IMR-90 (cell line): ENCODE measurements around the gene XPC. TPM values are rescaled to one million over a fixed set of nuclear protein-coding genes. Genes with fewer than 3 reads are reported as not detected.

Experiments
- ATAC-seq: fragments of 200-7000 bp; cut with Tn5 transposase; 2 replicates; pipeline ENCODE4 v1.9.1; 2020; ENCODE audit warnings: low read depth, mild to moderate bottlenecking, moderate library complexity
- BruUV-seq: library from RNA; stranded (reverse); fragments of 400-500 nt; replicated peaks from 2 replicates; lab custom pipeline; 2021; lab: Mats Ljungman, UMichigan
- CTCF ChIA-PET: fragments of 300-600 bp; formaldehyde crosslinking; extraction: SDS; loops from one replicate; lab custom pipeline; 2021; ENCODE audit warnings: antibody characterized with exemption; lab: Yijun Ruan, JAX
- POLR2A ChIA-PET: fragments of 300-600 bp; sonication (Branson Sonifier 250); formaldehyde crosslinking; loops from one replicate; lab custom pipeline; 2022; ENCODE audit warnings: antibody characterized with exemption; ENCODE audit not compliant: unreplicated experiment; lab: Charles Lee
- DNase-seq: peaks from one replicate; pipeline ENCODE4 v3.0.0; 2013
- H2AFZ ChIP-seq: replicated peaks from 2 replicates; pipeline ENCODE3; 2013; ENCODE audit warnings: low read length, mild to moderate bottlenecking; ENCODE audit not compliant: poor library complexity
- H2AK5ac ChIP-seq: 2 replicates; pipeline ENCODE4 v1.6.1; 2013; ENCODE audit warnings: low read depth, low read length, inconsistent platforms
- H2AK9ac ChIP-seq: replicated peaks from 2 replicates; pipeline ENCODE3; 2013; ENCODE audit warnings: mild to moderate bottlenecking, low read depth, low read length, moderate library complexity; ENCODE audit not compliant: poor library complexity
- H2BK120ac ChIP-seq: 2 replicates; pipeline ENCODE4 v1.6.1; 2013; ENCODE audit warnings: low read depth, low read length, inconsistent platforms
- H2BK15ac ChIP-seq: 3 replicates; pipeline ENCODE4 v1.6.1; 2013; ENCODE audit warnings: low read depth, low read length, inconsistent platforms
- H2BK20ac ChIP-seq: 2 replicates; pipeline ENCODE4 v1.6.1; 2013; ENCODE audit warnings: low read depth, mild to moderate bottlenecking, inconsistent platforms, low read length, moderate library complexity
- H2BK5ac ChIP-seq: 2 replicates; pipeline ENCODE4 v1.6.1; 2013; ENCODE audit warnings: mild to moderate bottlenecking, low read depth, low read length, inconsistent platforms; ENCODE audit not compliant: poor library complexity, severe bottlenecking
- H3K14ac ChIP-seq: replicated peaks from 2 replicates; pipeline ENCODE4 v1.6.1; 2013; ENCODE audit warnings: low read depth, low read length, inconsistent platforms
- H3K18ac ChIP-seq: 2 replicates; pipeline ENCODE4 v1.6.1; 2013; ENCODE audit warnings: low read depth, low read length, control low read depth
- H3K23ac ChIP-seq: 2 replicates; pipeline ENCODE4 v1.6.1; 2013; ENCODE audit warnings: low read depth, low read length, inconsistent platforms
- H3K27ac ChIP-seq: 2 replicates; pipeline ENCODE4 v1.5.1; 2013; ENCODE audit warnings: mild to moderate bottlenecking, control low read depth, low read length; ENCODE audit not compliant: insufficient read depth
- H3K27me3 ChIP-seq: 2 replicates; pipeline ENCODE4 v1.6.1; 2013; ENCODE audit warnings: low read length; ENCODE audit not compliant: control insufficient read depth, insufficient read depth
- H3K36me3 ChIP-seq: 2 replicates; pipeline ENCODE4 v1.6.1; 2013; ENCODE audit warnings: low read length, mixed read lengths; ENCODE audit not compliant: control insufficient read depth, insufficient read depth
- H3K4ac ChIP-seq: 2 replicates; pipeline ENCODE4 v1.6.1; 2013; ENCODE audit warnings: low read depth, low read length, inconsistent platforms
- H3K4me1 ChIP-seq: 2 replicates; pipeline ENCODE4 v1.6.1; 2013; ENCODE audit warnings: low read length, mixed read lengths; ENCODE audit not compliant: control insufficient read depth, insufficient read depth
- H3K4me2 ChIP-seq: 2 replicates; pipeline ENCODE4 v1.6.1; 2013; ENCODE audit warnings: low read depth, mild to moderate bottlenecking, control low read depth, low read length, moderate library complexity
- H3K4me3 ChIP-seq: 2 replicates; pipeline ENCODE4 v1.5.1; 2013; ENCODE audit warnings: low read depth, mild to moderate bottlenecking, control low read depth, low read length, moderate library complexity; ENCODE audit not compliant: insufficient read depth
- H3K56ac ChIP-seq: 2 replicates; pipeline ENCODE4 v1.6.1; 2013; ENCODE audit warnings: low read length, inconsistent platforms; ENCODE audit not compliant: insufficient read depth; ENCODE audit errors: extremely low read depth
- H3K79me1 ChIP-seq, 2 experiments: 2 replicates each; pipeline ENCODE4 v1.6.1; 2013; ENCODE audit warnings: low read length in 2 of 2, inconsistent platforms in 1 of 2, low read depth in 1 of 2
- H3K9ac ChIP-seq: 2 replicates; pipeline ENCODE4 v1.6.1; 2013; ENCODE audit warnings: low read depth, low read length, control low read depth
- H3K9me1 ChIP-seq: 2 replicates; pipeline ENCODE4 v1.6.1; 2013; ENCODE audit warnings: low read length, inconsistent platforms; ENCODE audit not compliant: insufficient read depth
- H3K9me3 ChIP-seq: 2 replicates; pipeline ENCODE4 v1.6.1; 2013; ENCODE audit warnings: low read length; ENCODE audit not compliant: control insufficient read depth, insufficient read depth
- H4K20me1 ChIP-seq: 2 replicates; pipeline ENCODE4 v1.6.1; 2013; ENCODE audit warnings: low read length, inconsistent platforms; ENCODE audit not compliant: insufficient read depth
- H4K5ac ChIP-seq: 2 replicates; pipeline ENCODE4 v1.6.1; 2013; ENCODE audit warnings: mild to moderate bottlenecking, low read depth, low read length, control low read depth
- H4K8ac ChIP-seq, 2 experiments: 2 replicates each; pipeline ENCODE4 v1.6.1; 2013; ENCODE audit warnings: low read depth in 2 of 2, low read length in 2 of 2, control low read depth in 1 of 2, inconsistent platforms in 1 of 2
- H4K91ac ChIP-seq: 2 replicates; pipeline ENCODE4 v1.6.1; 2013; ENCODE audit warnings: low read depth, low read length, inconsistent platforms; ENCODE audit not compliant: insufficient read depth
- BHLHE40 ChIP-seq: fragments of 150-350 bp; IDR thresholded peaks from 2 replicates; pipeline ENCODE4 v1.6.1; 2016; ENCODE audit warnings: mild to moderate bottlenecking, low read depth, low read length
- NFE2L2 ChIP-seq: fragments of 150-350 bp; IDR thresholded peaks from 2 replicates; pipeline ENCODE4 v1.6.1; 2016; ENCODE audit warnings: low read depth, mild to moderate bottlenecking, low read length
- whole genome bisulfite sequencing, 2 experiments: methylation state at CpG; one replicate each; pipeline versions ENCODE4 v1.1.5 to v1.1.7; 2013; ENCODE audit warnings: missing lambda C conversion rate in 2 of 2; ENCODE audit not compliant: insufficient read length in 1 of 2; ENCODE audit errors: extremely low coverage in 2 of 2; 5-methylcytosine and 5-hydroxymethylcytosine counted together
- dilution Hi-C: fragments of 300-500 bp; cut with HindIII; formaldehyde crosslinking; loops from one replicate; pipeline ENCODE4 v1.14.3; 2018; ENCODE audit warnings: low sequenced_read_pairs; ENCODE audit not compliant: unreplicated experiment
- in situ Hi-C: fragments of 300-500 bp; cut with MboI; formaldehyde crosslinking; loops from 3 replicates; pipeline ENCODE4 v1.14.3; 2019; ENCODE audit warnings: low sequenced_read_pairs, inconsistent platforms, mixed read lengths
- intact Hi-C: fragments of 100-400 bp; cut with micrococcal nuclease; formaldehyde crosslinking; loops from 2 replicates; pipeline ENCODE4 v1.10.0; 2022
- polyA plus RNA-seq, 3 experiments: library from polyadenylated mRNA; depleted of rRNA; stranded (reverse); fragments of >200 nt; gene quantifications; 2 replicates each; pipeline ENCODE4 v1.2.3, GENCODE V29; 2012; ENCODE audit warnings: low replicate concordance in 1 of 3
- total RNA-seq: library from RNA; depleted of rRNA; stranded (reverse); fragments of >200 nt; gene quantifications from 2 replicates; pipeline ENCODE4 v1.2.3, GENCODE V29; 2012

The XPC gene
- total and polyA plus RNA-seq, 2 of the 4 experiments (the other 2 are of a cell fraction) = 30.9 to 48.8 TPM

- Histone ChIP-seq H3K9ac (peak overlapping the region; percentile 52; the same call in 1 of the 2 replicates), H2AFZ (peak overlapping the region; percentile 46), H3K23ac (peak overlapping the region; percentile 93), H2AK9ac (peak overlapping the region; percentile 7), H4K5ac (peak overlapping the region; percentile 93), H4K91ac (peak overlapping the region; percentile 98), H3K18ac (peak overlapping the region; percentile 97), H2BK120ac (peak overlapping the region; percentile 99), H2BK15ac (peak overlapping the region; percentile 80; the same call in 2 of the 3 replicates), H3K9me1 (peaks cover 29% of the 10 kb centered on the region), H3K79me1 (no peaks in the 10 kb centered on the region), H4K8ac (peak overlapping the region; percentile 81 to 93), H2AK5ac (peak overlapping the region; percentile 90), H3K9me3 (no peaks in the 10 kb centered on the region), H3K27ac (peak overlapping the region; percentile 95), H3K36me3 (no peaks in the 10 kb centered on the region), H4K20me1 (no peaks in the 10 kb centered on the region), H2BK5ac (peak overlapping the region; percentile 97), H3K56ac (peak overlapping the region; percentile 93), H2BK20ac (peak overlapping the region; percentile 99), H3K4me1 (peaks cover 34% of the 10 kb centered on the region), H3K4me3 (no peak overlapping the region), H3K14ac (peak overlapping the region; percentile 94), H3K4me2 (peak overlapping the region; percentile 63), H3K4ac (peak overlapping the region; percentile 99), H3K27me3 (no peaks in the 10 kb centered on the region)
- ATAC-seq = peak; percentile 7
- peak; percentile 56 for DNase-seq
- intact Hi-C loops = loop anchor here (2.0 kb wide), 1 partner anchor 79 kb away; no protein-coding TSS in a partner anchor
- CTCF ChIA-PET = interaction anchor here (0.6 to 1.3 kb wide), 2 partner anchors 51 to 119 kb away, joined by 4 to 5 read pairs; no protein-coding TSS in a partner anchor
- POLR2A ChIA-PET = no interaction called here
- WGBS, 2 experiments = 42% methylated on average over 3 of the region's 14 CpGs; no CpG with 5 or more reads in 1 of the 2 experiments
- dilution Hi-C loops = no loop called here
- in situ Hi-C loops = loop anchor here (10.0 kb wide), 1 partner anchor 335 kb away; the partner anchor contains the start of gene GRIP2
- no TSS peak for BruUV-seq
- TF ChIP-seq NFE2L2 = no peak
- peak; percentile 47 for TF ChIP-seq BHLHE40
Measured at GRCh38 chr3:14209581-14210289, 31.3 kb upstream of the XPC start.
